ENCODE data around the gene SH2D3C. TPM values are rescaled to one million over a fixed set of nuclear protein-coding genes. Genes with fewer than 3 reads are reported as not detected.
A peak's percentile ranks its signal among the peaks of the same experiment; 100 is the strongest.

Gene SH2D3C
- total and polyA plus RNA-seq, 9 of the 15 experiments (the other 6 are each of a cell fraction or from before 2014, with no cell fraction given) = 0.03 to 1.2 (median 0.22) TPM; not detected in 1

- no peak; the same call in 1 of the 2 replicates for TF ChIP-seq CBX1 (IDR thresholded peaks at IDR 0.05; ENCODE audit: low read depth)
- no peak for TF ChIP-seq ZNF551 (CRISPR knock-in tag; IDR thresholded peaks at IDR 0.05)
- no peak for TF ChIP-seq JUND (IDR thresholded peaks at IDR 0.05; ENCODE audit: borderline replicate concordance, low read depth, low read length)
- no peak for TF ChIP-seq JUND (tag; IDR thresholded peaks at IDR 0.05; ENCODE audit: borderline replicate concordance, low read depth, low read length)
- no peak for TF ChIP-seq RBM15 (IDR thresholded peaks at IDR 0.05; ENCODE audit: insufficient read depth, low read length)
- TF ChIP-seq RBM34 (IDR thresholded peaks at IDR 0.05; ENCODE audit: borderline replicate concordance, insufficient read depth, low read length) = no peak
- TF ChIP-seq, protein P1, sequence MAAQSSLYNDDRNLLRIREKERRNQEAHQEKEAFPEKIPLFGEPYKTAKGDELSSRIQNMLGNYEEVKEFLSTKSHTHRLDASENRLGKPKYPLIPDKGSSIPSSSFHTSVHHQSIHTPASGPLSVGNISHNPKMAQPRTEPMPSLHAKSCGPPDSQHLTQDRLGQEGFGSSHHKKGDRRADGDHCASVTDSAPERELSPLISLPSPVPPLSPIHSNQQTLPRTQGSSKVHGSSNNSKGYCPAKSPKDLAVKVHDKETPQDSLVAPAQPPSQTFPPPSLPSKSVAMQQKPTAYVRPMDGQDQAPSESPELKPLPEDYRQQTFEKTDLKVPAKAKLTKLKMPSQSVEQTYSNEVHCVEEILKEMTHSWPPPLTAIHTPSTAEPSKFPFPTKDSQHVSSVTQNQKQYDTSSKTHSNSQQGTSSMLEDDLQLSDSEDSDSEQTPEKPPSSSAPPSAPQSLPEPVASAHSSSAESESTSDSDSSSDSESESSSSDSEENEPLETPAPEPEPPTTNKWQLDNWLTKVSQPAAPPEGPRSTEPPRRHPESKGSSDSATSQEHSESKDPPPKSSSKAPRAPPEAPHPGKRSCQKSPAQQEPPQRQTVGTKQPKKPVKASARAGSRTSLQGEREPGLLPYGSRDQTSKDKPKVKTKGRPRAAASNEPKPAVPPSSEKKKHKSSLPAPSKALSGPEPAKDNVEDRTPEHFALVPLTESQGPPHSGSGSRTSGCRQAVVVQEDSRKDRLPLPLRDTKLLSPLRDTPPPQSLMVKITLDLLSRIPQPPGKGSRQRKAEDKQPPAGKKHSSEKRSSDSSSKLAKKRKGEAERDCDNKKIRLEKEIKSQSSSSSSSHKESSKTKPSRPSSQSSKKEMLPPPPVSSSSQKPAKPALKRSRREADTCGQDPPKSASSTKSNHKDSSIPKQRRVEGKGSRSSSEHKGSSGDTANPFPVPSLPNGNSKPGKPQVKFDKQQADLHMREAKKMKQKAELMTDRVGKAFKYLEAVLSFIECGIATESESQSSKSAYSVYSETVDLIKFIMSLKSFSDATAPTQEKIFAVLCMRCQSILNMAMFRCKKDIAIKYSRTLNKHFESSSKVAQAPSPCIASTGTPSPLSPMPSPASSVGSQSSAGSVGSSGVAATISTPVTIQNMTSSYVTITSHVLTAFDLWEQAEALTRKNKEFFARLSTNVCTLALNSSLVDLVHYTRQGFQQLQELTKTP (IDR thresholded peaks at IDR 0.05; ENCODE audit: low read depth in 1 of 2, partially characterized antibody in 2 of 2) = no peak
- no peak for TF ChIP-seq MED1 (CRISPR knock-in tag; IDR thresholded peaks at IDR 0.05; ENCODE audit: borderline replicate concordance)
- peak in 1 of 2 experiments; percentile 12; a peak in 1 of 4 replicates for TF ChIP-seq RCOR1 (IDR thresholded peaks at IDR 0.05; ENCODE audit: borderline replicate concordance in 1 of 2, low read depth in 2 of 2, low read length in 2 of 2)
- TF ChIP-seq HIVEP1 (CRISPR knock-in tag; IDR thresholded peaks at IDR 0.05) = 0 out of 2 replicates have a peak, but pooled peaks have one; percentile 58
- TF ChIP-seq ZNF143 (CRISPR knock-in tag; IDR thresholded peaks at IDR 0.05) = peak; percentile 41; the same call in 1 of the 2 replicates
- no peak for TF ChIP-seq PURB (CRISPR knock-in tag; IDR thresholded peaks at IDR 0.05; ENCODE audit: low read depth)
- TF ChIP-seq ZNF592 (IDR thresholded peaks at IDR 0.05) = peak; percentile 75
- no peak for TF ChIP-seq SETDB1 (IDR thresholded peaks at IDR 0.05; ENCODE audit: low read length)
- TF ChIP-seq SP1 (CRISPR knock-in tag; IDR thresholded peaks at IDR 0.05) = peak; percentile 18
- TF ChIP-seq, protein P2, sequence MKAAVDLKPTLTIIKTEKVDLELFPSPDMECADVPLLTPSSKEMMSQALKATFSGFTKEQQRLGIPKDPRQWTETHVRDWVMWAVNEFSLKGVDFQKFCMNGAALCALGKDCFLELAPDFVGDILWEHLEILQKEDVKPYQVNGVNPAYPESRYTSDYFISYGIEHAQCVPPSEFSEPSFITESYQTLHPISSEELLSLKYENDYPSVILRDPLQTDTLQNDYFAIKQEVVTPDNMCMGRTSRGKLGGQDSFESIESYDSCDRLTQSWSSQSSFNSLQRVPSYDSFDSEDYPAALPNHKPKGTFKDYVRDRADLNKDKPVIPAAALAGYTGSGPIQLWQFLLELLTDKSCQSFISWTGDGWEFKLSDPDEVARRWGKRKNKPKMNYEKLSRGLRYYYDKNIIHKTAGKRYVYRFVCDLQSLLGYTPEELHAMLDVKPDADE (conservative IDR thresholded peaks at IDR 0.05; ENCODE audit: control insufficient read depth, low read depth, low read length) = peak; percentile 80
- TF ChIP-seq STAT5A (IDR thresholded peaks at IDR 0.05; ENCODE audit: borderline replicate concordance, low read length) = no peak
Measured at GRCh38 chr9:127802576-127803443, 24.3 kb upstream of the SH2D3C start, which contains the start of gene FPGS (continued).

All from K562 (cell line).